NCI-H146 treated with DMSO at 0.1 percent for 48 hours (cell line): ENCODE results near the gene PRR14L.
A peak's percentile ranks its signal among the peaks of the same experiment; 100 is the strongest.
"Not testable (repeated sequence)": the region's sequence is repeated elsewhere in the genome, so short reads cannot be mapped to it uniquely, and the experiment has no call there.

Source experiments
- DNase-seq: peaks from one replicate; lab custom pipeline; 2025; ENCODE audit not compliant: unreplicated experiment; lab: John Stamatoyannopoulos, UW

PRR14L gene

GRCh38 chr22:31749636-31750364 is at the start of gene PRR14L:
TSS of gene PRR14L (minus strand) at chr22:31750132. CDS start at chr22:31738860, 11,272 bp downstream.
- DNase-seq, result peak; percentile 75

GRCh38 chr22:31799358-31799757 is 49.4 kb upstream of the PRR14L start:
- not testable (repeated sequence) for DNase-seq

- no peak for DNase-seq
Measured at GRCh38 chr22:31790240-31790639, 40.3 kb upstream of the PRR14L start.

- DNase-seq, result no peak
Measured at GRCh38 chr22:31789803-31790202, 39.9 kb upstream of the PRR14L start.

GRCh38 chr22:31776231-31776630 is 26.3 kb upstream of the PRR14L start:
- no peak for DNase-seq

GRCh38 chr22:31773416-31773815 is 23.5 kb upstream of the PRR14L start:
- DNase-seq, result no peak

GRCh38 chr22:31768422-31769059 is 18.6 kb upstream of the PRR14L start:
- no peak for DNase-seq

- DNase-seq, result no peak
Measured at GRCh38 chr22:31764785-31765184, 14.9 kb upstream of the PRR14L start.

GRCh38 chr22:31758860-31759259 is 8.9 kb upstream of the PRR14L start:
- not testable (repeated sequence) for DNase-seq

GRCh38 chr22:31757265-31757664 is 7.3 kb upstream of the PRR14L start:
- DNase-seq, result no peak

- no peak for DNase-seq
Measured at GRCh38 chr22:31754813-31755212, 4.9 kb upstream of the PRR14L start.

- DNase-seq, result peak; percentile 87
Measured at GRCh38 chr22:31753634-31754501, 3.9 kb upstream of the PRR14L start, which contains the start of gene DEPDC5. TSS of gene DEPDC5 (plus strand) at chr22:31754019. CDS start at chr22:31754922, 903 bp downstream.

- peak; percentile 71 for DNase-seq
Measured at GRCh38 chr22:31753005-31753633, 3.2 kb upstream of the PRR14L start.

- DNase-seq, result no peak
Measured at GRCh38 chr22:31752096-31752847, 2.3 kb upstream of the PRR14L start.

GRCh38 chr22:31750365-31751284 is 693 bp upstream of the PRR14L start:
- no peak for DNase-seq

GRCh38 chr22:31748490-31748889 is 1.4 kb downstream of the PRR14L start:
- no peak for DNase-seq

GRCh38 chr22:31747441-31747840 is 2.5 kb downstream of the PRR14L start:
- DNase-seq, result no peak

- no peak for DNase-seq
Measured at GRCh38 chr22:31743871-31744270, 6.1 kb downstream of the PRR14L start.

- DNase-seq, result no peak
Measured at GRCh38 chr22:31742682-31743081, 7.2 kb downstream of the PRR14L start.
